ENCODE results near the gene DLG1.

Gene DLG1

GRCh38 chr3:197269024-197269423 is 29.4 kb downstream of the DLG1 start:
- H3K36me3 ChIP-seq (ENCODE audit: insufficient read depth, low read length), result peaks cover 14% of the 10 kb centered on the region
- H3K27me3 ChIP-seq (ENCODE audit: insufficient read depth, low read length), result no peaks in the 10 kb centered on the region
- no peak overlapping the region for H3K4me3 ChIP-seq (ENCODE audit: low read length)
- peaks cover 5% of the 10 kb centered on the region for H3K9me3 ChIP-seq (ENCODE audit: low read length)
- no peaks in the 10 kb centered on the region for H3K4me1 ChIP-seq (ENCODE audit: insufficient read depth, low read length)
- H2AFZ ChIP-seq (ENCODE audit: low read depth, low read length), result no peak overlapping the region

- Histone ChIP-seq H3K27me3 (ENCODE audit: insufficient read depth, low read length) (no peaks in the 10 kb centered on the region), H3K4me3 (ENCODE audit: low read length) (no peak overlapping the region)
Observed at GRCh38 chr3:197268294-197268693, 30.1 kb downstream of the DLG1 start.

GRCh38 chr3:197266331-197266730 is 32.1 kb downstream of the DLG1 start:
- Histone ChIP-seq H3K27me3 (ENCODE audit: insufficient read depth, low read length) (no peaks in the 10 kb centered on the region), H3K4me1 (ENCODE audit: insufficient read depth, low read length) (no peaks in the 10 kb centered on the region), H3K36me3 (ENCODE audit: insufficient read depth, low read length) (peaks cover 15% of the 10 kb centered on the region), H2AFZ (ENCODE audit: low read depth, low read length) (no peak overlapping the region), H3K9me3 (ENCODE audit: low read length) (peaks cover 5% of the 10 kb centered on the region), H3K4me3 (ENCODE audit: low read length) (no peak overlapping the region)

More at GRCh38 chr3:197268294-197268693, 30.1 kb downstream of the DLG1 start:
- Histone ChIP-seq H2AFZ (ENCODE audit: low read depth, low read length) (no peak overlapping the region), H3K9me3 (ENCODE audit: low read length) (peaks cover 5% of the 10 kb centered on the region), H3K36me3 (ENCODE audit: insufficient read depth, low read length) (peaks cover 15% of the 10 kb centered on the region), H3K4me1 (ENCODE audit: insufficient read depth, low read length) (no peaks in the 10 kb centered on the region)

GRCh38 chr3:197262709-197263108 is 35.7 kb downstream of the DLG1 start:
- Histone ChIP-seq H2AFZ (ENCODE audit: low read depth, low read length) (no peak overlapping the region), H3K27me3 (ENCODE audit: insufficient read depth, low read length) (no peaks in the 10 kb centered on the region), H3K4me1 (ENCODE audit: insufficient read depth, low read length) (peaks cover 7% of the 10 kb centered on the region), H3K36me3 (ENCODE audit: insufficient read depth, low read length) (peaks cover 9% of the 10 kb centered on the region), H3K4me3 (ENCODE audit: low read length) (no peak overlapping the region), H3K9me3 (ENCODE audit: low read length) (peaks cover 5% of the 10 kb centered on the region)

- Histone ChIP-seq H3K4me3 (ENCODE audit: low read length) (no peak overlapping the region), H3K27me3 (ENCODE audit: insufficient read depth, low read length) (no peaks in the 10 kb centered on the region), H2AFZ (ENCODE audit: low read depth, low read length) (no peak overlapping the region), H3K9me3 (ENCODE audit: low read length) (no peaks in the 10 kb centered on the region), H3K36me3 (ENCODE audit: insufficient read depth, low read length) (peaks cover 7% of the 10 kb centered on the region), H3K4me1 (ENCODE audit: insufficient read depth, low read length) (peaks cover 7% of the 10 kb centered on the region)
Observed at GRCh38 chr3:197261164-197261509, 37.3 kb downstream of the DLG1 start.

GRCh38 chr3:197260491-197261163 is 37.8 kb downstream of the DLG1 start:
- Histone ChIP-seq H3K27me3 (ENCODE audit: insufficient read depth, low read length) (no peaks in the 10 kb centered on the region), H2AFZ (ENCODE audit: low read depth, low read length) (no peak overlapping the region), H3K4me3 (ENCODE audit: low read length) (no peak overlapping the region), H3K4me1 (ENCODE audit: insufficient read depth, low read length) (peaks cover 7% of the 10 kb centered on the region), H3K36me3 (ENCODE audit: insufficient read depth, low read length) (peaks cover 7% of the 10 kb centered on the region), H3K9me3 (ENCODE audit: low read length) (no peaks in the 10 kb centered on the region)

GRCh38 chr3:197259096-197259495 is 39.3 kb downstream of the DLG1 start:
- Histone ChIP-seq H3K4me3 (ENCODE audit: low read length) (no peak overlapping the region), H2AFZ (ENCODE audit: low read depth, low read length) (no peak overlapping the region), H3K27me3 (ENCODE audit: insufficient read depth, low read length) (no peaks in the 10 kb centered on the region), H3K9me3 (ENCODE audit: low read length) (no peaks in the 10 kb centered on the region), H3K4me1 (ENCODE audit: insufficient read depth, low read length) (peaks cover 7% of the 10 kb centered on the region), H3K36me3 (ENCODE audit: insufficient read depth, low read length) (peaks cover 6% of the 10 kb centered on the region)

- H3K4me1 ChIP-seq (ENCODE audit: insufficient read depth, low read length), result peaks cover 7% of the 10 kb centered on the region
- no peaks in the 10 kb centered on the region for H3K9me3 ChIP-seq (ENCODE audit: low read length)
- H3K27me3 ChIP-seq (ENCODE audit: insufficient read depth, low read length), result no peaks in the 10 kb centered on the region
- no peak overlapping the region for H3K4me3 ChIP-seq (ENCODE audit: low read length)
- no peak overlapping the region for H2AFZ ChIP-seq (ENCODE audit: low read depth, low read length)
- peaks cover 4% of the 10 kb centered on the region for H3K36me3 ChIP-seq (ENCODE audit: insufficient read depth, low read length)
Observed at GRCh38 chr3:197258168-197258755, 40.1 kb downstream of the DLG1 start.

GRCh38 chr3:197257711-197258110 is 40.7 kb downstream of the DLG1 start:
- H3K4me1 ChIP-seq (ENCODE audit: insufficient read depth, low read length), result peaks cover 7% of the 10 kb centered on the region
- no peak overlapping the region for H2AFZ ChIP-seq (ENCODE audit: low read depth, low read length)
- no peaks in the 10 kb centered on the region for H3K27me3 ChIP-seq (ENCODE audit: insufficient read depth, low read length)
- peaks cover 4% of the 10 kb centered on the region for H3K36me3 ChIP-seq (ENCODE audit: insufficient read depth, low read length)
- H3K9me3 ChIP-seq (ENCODE audit: low read length), result no peaks in the 10 kb centered on the region
- H3K4me3 ChIP-seq (ENCODE audit: low read length), result no peak overlapping the region

- peaks cover 7% of the 10 kb centered on the region for H3K4me1 ChIP-seq (ENCODE audit: insufficient read depth, low read length)
Observed at GRCh38 chr3:197256836-197257444, 41.5 kb downstream of the DLG1 start.

GRCh38 chr3:197256104-197256503 is 42.3 kb downstream of the DLG1 start:
- H3K4me1 ChIP-seq (ENCODE audit: insufficient read depth, low read length), result peaks cover 7% of the 10 kb centered on the region
- H3K27me3 ChIP-seq (ENCODE audit: insufficient read depth, low read length), result no peaks in the 10 kb centered on the region
- no peak overlapping the region for H2AFZ ChIP-seq (ENCODE audit: low read depth, low read length)
- H3K36me3 ChIP-seq (ENCODE audit: insufficient read depth, low read length), result peaks cover 9% of the 10 kb centered on the region
- no peak overlapping the region for H3K4me3 ChIP-seq (ENCODE audit: low read length)
- no peaks in the 10 kb centered on the region for H3K9me3 ChIP-seq (ENCODE audit: low read length)

More at GRCh38 chr3:197256836-197257444, 41.5 kb downstream of the DLG1 start:
- Histone ChIP-seq H3K4me3 (ENCODE audit: low read length) (no peak overlapping the region), H3K9me3 (ENCODE audit: low read length) (no peaks in the 10 kb centered on the region), H3K36me3 (ENCODE audit: insufficient read depth, low read length) (peaks cover 7% of the 10 kb centered on the region), H2AFZ (ENCODE audit: low read depth, low read length) (no peak overlapping the region), H3K27me3 (ENCODE audit: insufficient read depth, low read length) (no peaks in the 10 kb centered on the region)

- Histone ChIP-seq H3K27me3 (ENCODE audit: insufficient read depth, low read length) (no peaks in the 10 kb centered on the region), H3K9me3 (ENCODE audit: low read length) (peaks cover 11% of the 10 kb centered on the region), H3K36me3 (ENCODE audit: insufficient read depth, low read length) (peaks cover 9% of the 10 kb centered on the region), H3K4me1 (ENCODE audit: insufficient read depth, low read length) (peaks cover under 1% of the 10 kb centered on the region), H2AFZ (ENCODE audit: low read depth, low read length) (no peak overlapping the region), H3K4me3 (ENCODE audit: low read length) (no peak overlapping the region)
Observed at GRCh38 chr3:197253238-197253947, 45.0 kb downstream of the DLG1 start.

GRCh38 chr3:197249542-197249941 is 48.9 kb downstream of the DLG1 start:
- Histone ChIP-seq H3K4me3 (ENCODE audit: low read length) (no peak overlapping the region), H3K9me3 (ENCODE audit: low read length) (peaks cover 23% of the 10 kb centered on the region), H2AFZ (ENCODE audit: low read depth, low read length) (no peak overlapping the region), H3K36me3 (ENCODE audit: insufficient read depth, low read length) (peaks cover 10% of the 10 kb centered on the region), H3K27me3 (ENCODE audit: insufficient read depth, low read length) (no peaks in the 10 kb centered on the region), H3K4me1 (ENCODE audit: insufficient read depth, low read length) (no peaks in the 10 kb centered on the region)
